Glutamatergic neuron (in vitro differentiated cells): Measurements from ENCODE around the gene RTL9. TPM values are rescaled to one million over a fixed set of nuclear protein-coding genes. Genes with fewer than 3 reads are reported as not detected.

Experiments used
- DNase-seq: peaks from one replicate; pipeline ENCODE4 v3.0.0; 2022
- H3K27ac Mint-ChIP-seq: one replicate; pipeline ENCODE4 v1.8.0; 2020; ENCODE audit warnings: mild to moderate bottlenecking, mixed read lengths, inconsistent platforms; ENCODE audit not compliant: unreplicated experiment
- H3K27me3 Mint-ChIP-seq: one replicate; pipeline ENCODE4 v1.8.0; 2020; ENCODE audit warnings: mild to moderate bottlenecking, moderate library complexity, mixed read lengths, inconsistent platforms; ENCODE audit not compliant: unreplicated experiment
- H3K36me3 Mint-ChIP-seq: one replicate; pipeline ENCODE4 v1.8.0; 2020; ENCODE audit warnings: mild to moderate bottlenecking, mixed read lengths, inconsistent platforms; ENCODE audit not compliant: unreplicated experiment
- H3K4me1 Mint-ChIP-seq: one replicate; pipeline ENCODE4 v1.8.0; 2020; ENCODE audit warnings: mild to moderate bottlenecking, low read depth, mixed read lengths, inconsistent platforms; ENCODE audit not compliant: unreplicated experiment
- H3K4me3 Mint-ChIP-seq: one replicate; pipeline ENCODE4 v1.8.0; 2020; ENCODE audit warnings: mild to moderate bottlenecking, mixed read lengths, inconsistent platforms; ENCODE audit not compliant: unreplicated experiment
- H3K9me3 Mint-ChIP-seq: one replicate; pipeline ENCODE4 v1.8.0; 2020; ENCODE audit warnings: mild to moderate bottlenecking, moderate library complexity, mixed read lengths, inconsistent platforms; ENCODE audit not compliant: unreplicated experiment
- CTCF ChIP-seq: fragments of 200-600 bp; sonication (generic); IDR thresholded peaks from one replicate; pipeline ENCODE4 v1.5.0; 2021; ENCODE audit not compliant: partially characterized antibody, unreplicated experiment
- total RNA-seq: library from RNA; stranded (reverse); fragmentation: NEBNext Ultra II Directional; extraction: Animal tissue kit (Norgen Biotek cat#: 25700); gene quantifications from one replicate; pipeline ENCODE4 v1.2.1, GENCODE V29; 2021; ENCODE audit not compliant: unreplicated experiment

The RTL9 gene
- total RNA-seq, 1 donor from 2014 or later, result 1.8 TPM

- Mint-ChIP-seq H3K27me3 (peaks cover 3% of the 10 kb centered on the region), H3K27ac (no peak overlapping the region), H3K36me3 (no peaks in the 10 kb centered on the region), H3K4me1 (peaks cover 11% of the 10 kb centered on the region), H3K9me3 (no peaks in the 10 kb centered on the region), H3K4me3 (no peak overlapping the region)
- no peak for DNase-seq
- TF ChIP-seq CTCF, result no peak
These were observed 40.8 kb downstream of the RTL9 start for GRCh38 chrX:110399497-110399896.

- Mint-ChIP-seq H3K4me1 (peaks cover 11% of the 10 kb centered on the region), H3K9me3 (no peaks in the 10 kb centered on the region), H3K4me3 (no peak overlapping the region), H3K27me3 (peaks cover 3% of the 10 kb centered on the region), H3K27ac (no peak overlapping the region), H3K36me3 (no peaks in the 10 kb centered on the region)
- TF ChIP-seq CTCF, result no peak
- no peak for DNase-seq
These were observed 41.3 kb downstream of the RTL9 start for GRCh38 chrX:110399966-110400365.

GRCh38 chrX:110401135-110401534 lies 42.5 kb downstream of the RTL9 start:
- Mint-ChIP-seq H3K27me3 (peaks cover 3% of the 10 kb centered on the region), H3K27ac (no peak overlapping the region)

GRCh38 chrX:110402091-110402849 lies 43.6 kb downstream of the RTL9 start:
- H3K9me3 Mint-ChIP-seq, result no peaks in the 10 kb centered on the region
- no peak for TF ChIP-seq CTCF

More at GRCh38 chrX:110401135-110401534, 42.5 kb downstream of the RTL9 start:
- no peak overlapping the region for H3K4me3 Mint-ChIP-seq
- H3K36me3 Mint-ChIP-seq, result no peaks in the 10 kb centered on the region
- no peak for DNase-seq
- no peak for TF ChIP-seq CTCF
- H3K9me3 Mint-ChIP-seq, result no peaks in the 10 kb centered on the region
- peaks cover 11% of the 10 kb centered on the region for H3K4me1 Mint-ChIP-seq

GRCh38 chrX:110402850-110403221 lies 44.2 kb downstream of the RTL9 start:
- peaks cover 11% of the 10 kb centered on the region for H3K4me1 Mint-ChIP-seq
- TF ChIP-seq CTCF, result no peak
- no peak for DNase-seq
- no peak overlapping the region for H3K27ac Mint-ChIP-seq
- no peak overlapping the region for H3K4me3 Mint-ChIP-seq
- peaks cover 3% of the 10 kb centered on the region for H3K27me3 Mint-ChIP-seq
- H3K36me3 Mint-ChIP-seq, result no peaks in the 10 kb centered on the region
- no peaks in the 10 kb centered on the region for H3K9me3 Mint-ChIP-seq

More at GRCh38 chrX:110402091-110402849, 43.6 kb downstream of the RTL9 start:
- peaks cover 11% of the 10 kb centered on the region for H3K4me1 Mint-ChIP-seq
- H3K36me3 Mint-ChIP-seq, result no peaks in the 10 kb centered on the region
- no peak overlapping the region for H3K27ac Mint-ChIP-seq
- H3K4me3 Mint-ChIP-seq, result no peak overlapping the region
- H3K27me3 Mint-ChIP-seq, result peaks cover 3% of the 10 kb centered on the region
- DNase-seq, result no peak
